AG10803 (cell line): Measurements from ENCODE around the gene DNAJB11.

Experiments
- DNase-seq: peaks from one replicate; pipeline ENCODE4 v3.0.0; 2010; ENCODE audit warnings: low read depth
- H3K4me3 ChIP-seq: 2 replicates; pipeline ENCODE4 v1.5.1; 2011; ENCODE audit warnings: mild to moderate bottlenecking, low read length, control low read depth
- CTCF ChIP-seq: conservative IDR thresholded peaks from 2 replicates; pipeline ENCODE4 v1.5.1; 2011; ENCODE audit warnings: mild to moderate bottlenecking, low read length, control low read depth, inconsistent platforms

Gene DNAJB11

GRCh38 chr3:186619787-186620212, 49.3 kb downstream of the DNAJB11 start:
- no peak for DNase-seq
- H3K4me3 ChIP-seq = no peak overlapping the region
- no peak for TF ChIP-seq CTCF

DNA sequence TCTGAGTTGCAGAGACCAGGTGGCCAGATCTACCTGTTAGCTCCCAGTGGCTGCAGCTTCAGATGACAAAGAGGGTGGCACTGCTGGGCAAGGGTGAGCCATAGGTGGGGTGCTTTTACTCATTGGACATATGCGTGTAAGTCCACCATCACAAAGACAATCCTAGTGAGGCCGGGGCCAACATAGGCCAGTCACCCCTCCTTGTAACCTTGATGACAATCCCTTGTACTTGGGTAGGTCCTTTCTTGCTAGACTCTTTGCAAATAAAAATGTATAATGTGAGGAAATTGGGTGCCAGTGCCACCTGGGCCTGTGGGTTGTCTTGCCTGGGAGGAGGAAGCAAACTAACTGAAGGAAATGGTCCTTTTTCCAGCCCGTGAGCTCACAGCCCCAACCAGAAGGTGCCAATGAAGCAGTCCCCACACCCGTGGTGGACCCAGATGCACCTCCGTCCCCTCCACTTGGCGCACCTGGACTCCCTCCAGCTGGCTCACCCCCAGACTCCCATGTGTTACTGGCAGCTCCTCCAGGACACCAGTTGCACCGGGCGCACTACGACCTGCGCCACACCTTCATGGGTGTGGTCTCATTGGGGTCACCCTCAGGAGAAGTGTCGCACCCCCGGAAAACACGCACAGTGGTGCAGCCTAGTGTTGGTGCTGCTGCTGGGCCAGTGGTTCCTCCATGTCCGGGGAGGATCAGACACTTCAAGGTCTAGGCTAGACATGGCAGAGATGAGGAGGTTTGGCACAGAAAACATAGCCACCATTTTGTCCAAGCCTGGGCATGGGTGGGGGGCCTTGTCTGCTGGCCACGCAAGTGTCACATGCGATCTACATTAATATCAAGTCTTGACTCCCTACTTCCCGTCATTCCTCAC, 49.9 kb downstream of the DNAJB11 start:
- DNase-seq = no peak
- H3K4me3 ChIP-seq = no peak overlapping the region
- no peak for TF ChIP-seq CTCF

- no peak for DNase-seq
- TF ChIP-seq CTCF = no peak
- H3K4me3 ChIP-seq = no peak overlapping the region
Measured at GRCh38 chr3:186621894-186622650, 51.6 kb downstream of the DNAJB11 start.

DNA sequence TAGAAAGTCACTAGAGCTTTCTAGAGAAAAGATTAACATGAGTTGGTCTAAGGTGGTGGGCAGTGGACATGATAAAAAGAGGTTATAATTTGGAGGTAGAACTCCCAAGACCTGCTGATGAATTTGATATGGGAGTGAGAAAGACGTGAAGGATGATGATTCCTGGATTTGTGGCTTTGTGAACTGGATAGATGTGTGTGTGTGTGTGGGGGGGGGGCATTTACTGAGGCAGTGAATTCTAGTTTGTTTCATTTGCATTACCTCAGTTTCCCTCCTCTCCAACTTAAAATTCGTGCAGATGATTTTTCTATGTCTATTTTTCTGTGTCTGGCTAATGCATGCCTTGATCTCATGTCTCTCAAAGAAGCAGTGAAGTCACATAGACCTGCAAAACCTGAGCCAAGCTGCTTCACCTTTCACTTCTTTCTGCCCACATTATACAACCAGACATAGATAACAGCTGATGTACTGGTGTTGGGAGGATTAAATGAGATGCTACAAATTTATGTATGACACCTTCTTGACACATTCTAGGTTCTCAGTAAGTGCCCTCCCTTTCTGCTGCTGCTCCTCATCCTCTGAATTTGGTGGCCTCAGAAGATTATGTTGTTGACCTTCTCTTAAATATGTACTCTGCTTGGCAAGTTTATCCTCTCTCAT, 52.3 kb downstream of the DNAJB11 start:
- TF ChIP-seq CTCF = no peak
- no peak overlapping the region for H3K4me3 ChIP-seq
- DNase-seq = no peak

DNA sequence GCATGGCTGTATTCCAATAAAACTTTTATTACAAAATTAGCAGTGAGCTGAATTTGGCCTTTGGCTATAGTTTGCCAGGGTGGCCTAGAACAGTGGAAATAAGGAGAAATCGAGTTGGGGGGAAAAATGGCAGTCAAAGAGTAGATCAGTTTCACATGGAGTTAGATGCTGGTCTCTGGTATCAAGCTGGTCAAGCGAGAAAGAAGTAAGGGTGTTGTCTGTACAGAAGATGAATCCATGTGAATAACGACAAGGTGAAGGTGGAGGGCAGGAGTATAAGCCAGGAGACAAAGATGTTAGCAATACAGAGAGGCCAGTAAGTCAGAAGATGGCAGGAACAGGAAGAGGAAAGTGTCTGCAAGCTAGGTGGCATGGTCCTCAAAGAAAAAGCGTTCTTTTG, 54.1 kb downstream of the DNAJB11 start:
- H3K4me3 ChIP-seq = no peak overlapping the region
- no peak for TF ChIP-seq CTCF
- no peak for DNase-seq

GRCh38 chr3:186625600-186626042, 55.1 kb downstream of the DNAJB11 start:
- no peak overlapping the region for H3K4me3 ChIP-seq
- no peak for DNase-seq

More at GRCh38 chr3:186625600-186626042, 55.1 kb downstream of the DNAJB11 start:
- TF ChIP-seq CTCF = no peak
